CD1c-positive myeloid dendritic cell (primary cell): ENCODE measurements around the gene S1PR4.

Source experiments
- DNase-seq: peaks from one replicate; pipeline ENCODE4 v3.0.0-alpha.2; 2016; ENCODE audit errors: extremely low spot score

S1PR4 gene

GRCh38 chr19:3178377-3178972, at the start of gene S1PR4:
Gene S1PR4, plus strand, starts transcription at chr19:3178769. Its CDS starts 24 bp downstream, at chr19:3178793.
- DNase-seq = peak; percentile 55

- peak; percentile 42 for DNase-seq
Observed at GRCh38 chr19:3129112-3129511, 49.5 kb upstream of the S1PR4 start.

- no peak for DNase-seq
Observed at GRCh38 chr19:3131168-3131567, 47.4 kb upstream of the S1PR4 start.

- DNase-seq = peak; percentile 90
Observed at GRCh38 chr19:3132971-3133792, 45.4 kb upstream of the S1PR4 start.

GRCh38 chr19:3133793-3134116, 44.8 kb upstream of the S1PR4 start:
- DNase-seq = no peak

- peak; percentile 76 for DNase-seq
Observed at GRCh38 chr19:3135961-3136683, 42.4 kb upstream of the S1PR4 start, which contains the start of gene GNA15. Gene GNA15, plus strand, starts transcription at chr19:3136033. Its CDS starts 418 bp downstream, at chr19:3136451.

GRCh38 chr19:3136684-3137055, 41.9 kb upstream of the S1PR4 start:
- DNase-seq = no peak

GRCh38 chr19:3137119-3137518, 41.5 kb upstream of the S1PR4 start:
- DNase-seq = peak; percentile 17

- no peak for DNase-seq
Observed at GRCh38 chr19:3138268-3138667, 40.3 kb upstream of the S1PR4 start.

- DNase-seq = peak; percentile 65
Observed at GRCh38 chr19:3140667-3141038, 37.9 kb upstream of the S1PR4 start.

GRCh38 chr19:3142292-3142670, 36.3 kb upstream of the S1PR4 start:
- peak; percentile 80 for DNase-seq

GRCh38 chr19:3142781-3143337, 35.7 kb upstream of the S1PR4 start:
- DNase-seq = peak; percentile 34

- DNase-seq = peak; percentile 87
Observed at GRCh38 chr19:3145909-3146676, 32.5 kb upstream of the S1PR4 start.

GRCh38 chr19:3146677-3147100, 31.9 kb upstream of the S1PR4 start:
- DNase-seq = peak; percentile 56

- no peak for DNase-seq
Observed at GRCh38 chr19:3148503-3148902, 30.1 kb upstream of the S1PR4 start.

- DNase-seq = no peak
Observed at GRCh38 chr19:3149089-3149488, 29.5 kb upstream of the S1PR4 start.

GRCh38 chr19:3149526-3150505, 28.8 kb upstream of the S1PR4 start:
- no peak for DNase-seq

GRCh38 chr19:3150739-3151329, 27.7 kb upstream of the S1PR4 start:
- no peak for DNase-seq

GRCh38 chr19:3151563-3152418, 26.8 kb upstream of the S1PR4 start:
- DNase-seq = no peak
